HG03097 (cell line): ENCODE data around the gene GLI3.

Experiments
- ATAC-seq: cut with Tn5 transposase; IDR thresholded peaks from one replicate; pipeline ENCODE4 v1.9.1; 2021; ENCODE audit not compliant: unreplicated experiment, low FRiP score

The GLI3 gene

GRCh38 chr7:42055171-42055570 is 181.8 kb downstream of the GLI3 start:
- no peak for ATAC-seq

- no peak for ATAC-seq
These were observed 183.2 kb downstream of the GLI3 start for GRCh38 chr7:42053834-42054233.

GRCh38 chr7:42049761-42050160 is 187.2 kb downstream of the GLI3 start:
- no peak for ATAC-seq

- ATAC-seq, result no peak
These were observed 190.5 kb downstream of the GLI3 start for GRCh38 chr7:42046483-42046882.

- no peak for ATAC-seq
These were observed 191.0 kb downstream of the GLI3 start for GRCh38 chr7:42045961-42046360.

GRCh38 chr7:42039921-42040320 is 197.1 kb downstream of the GLI3 start:
- ATAC-seq, result no peak

- ATAC-seq, result no peak
These were observed 201.8 kb downstream of the GLI3 start for GRCh38 chr7:42035210-42035609.

- ATAC-seq, result no peak
These were observed 203.5 kb downstream of the GLI3 start for GRCh38 chr7:42033480-42033879.

GRCh38 chr7:42029405-42029804 is 207.6 kb downstream of the GLI3 start:
- no peak for ATAC-seq

GRCh38 chr7:42027521-42027920 is 209.5 kb downstream of the GLI3 start:
- no peak for ATAC-seq

- ATAC-seq, result no peak
These were observed 210.3 kb downstream of the GLI3 start for GRCh38 chr7:42026622-42027197.

- ATAC-seq, result no peak
These were observed 211.2 kb downstream of the GLI3 start for GRCh38 chr7:42025635-42026375.

- no peak for ATAC-seq
These were observed 212.5 kb downstream of the GLI3 start for GRCh38 chr7:42024537-42024936.

- no peak for ATAC-seq
These were observed 213.7 kb downstream of the GLI3 start for GRCh38 chr7:42023262-42023661.

GRCh38 chr7:42022791-42023190 is 214.2 kb downstream of the GLI3 start:
- ATAC-seq, result no peak

- no peak for ATAC-seq
These were observed 215.0 kb downstream of the GLI3 start for GRCh38 chr7:42022056-42022455.

- ATAC-seq, result no peak
These were observed 215.4 kb downstream of the GLI3 start for GRCh38 chr7:42021631-42022030.

GRCh38 chr7:42020061-42020460 is 216.9 kb downstream of the GLI3 start:
- no peak for ATAC-seq

- no peak for ATAC-seq
These were observed 219.5 kb downstream of the GLI3 start for GRCh38 chr7:42017349-42017986.

- no peak for ATAC-seq
These were observed 220.5 kb downstream of the GLI3 start for GRCh38 chr7:42016517-42016916.

- no peak for ATAC-seq
These were observed 222.1 kb downstream of the GLI3 start for GRCh38 chr7:42014625-42015618.
